Thymus (tissue), 11 donors: ENCODE results near the gene FHIT. TPM values are rescaled to one million over a fixed set of nuclear protein-coding genes. Genes with fewer than 3 reads are reported as not detected.

ENCODE experiments used
- DNase-seq, 9 donors: peaks; one replicate each; pipeline ENCODE4 v3.0.0-alpha.2; 2013; ENCODE audit warnings: low spot score in 9 of 9, low read depth in 6 of 9, missing footprints in 1 of 9
- H3K27ac ChIP-seq, 2 donors: one replicate each; pipeline ENCODE4 v1.5.1; 2013; ENCODE audit warnings: control low read depth in 1 of 2, low read depth in 1 of 2, low read length in 1 of 2, mild to moderate bottlenecking in 1 of 2, moderate library complexity in 1 of 2
- H3K27me3 ChIP-seq, 2 donors: one replicate each; pipeline ENCODE4 v1.5.1; 2013; ENCODE audit warnings: low read length in 1 of 2; ENCODE audit not compliant: control insufficient read depth in 2 of 2, insufficient read depth in 1 of 2
- H3K36me3 ChIP-seq, 2 donors: one replicate each; pipeline ENCODE4 v1.5.1; 2013; ENCODE audit warnings: low read length in 1 of 2, mild to moderate bottlenecking in 1 of 2, moderate library complexity in 1 of 2; ENCODE audit not compliant: control insufficient read depth in 2 of 2, insufficient read depth in 2 of 2
- H3K4me1 ChIP-seq, 2 donors: one replicate each; pipeline ENCODE4 v1.5.1; 2013; ENCODE audit warnings: low read length in 2 of 2; ENCODE audit not compliant: control insufficient read depth in 2 of 2, insufficient read depth in 2 of 2
- H3K4me3 ChIP-seq, 2 donors: one replicate each; pipeline ENCODE4 v1.5.1; 2013; ENCODE audit warnings: low read length in 2 of 2, control low read depth in 1 of 2, mild to moderate bottlenecking in 1 of 2
- H3K9me3 ChIP-seq, 2 donors: one replicate each; pipeline ENCODE4 v1.5.1; 2013; ENCODE audit warnings: low read length in 1 of 2, mild to moderate bottlenecking in 1 of 2; ENCODE audit not compliant: control insufficient read depth in 2 of 2, insufficient read depth in 1 of 2
- WGBS: extraction: QIAGEN DNeasy Blood & Tissue Kit; methylation state at CpG from one replicate; pipeline ENCODE4 v1.1.7; 2013; 5-methylcytosine and 5-hydroxymethylcytosine counted together
- polyA plus RNA-seq: library from polyadenylated mRNA; stranded (reverse); fragments of 200-250 nt; gene quantifications from one replicate; pipeline ENCODE4 v1.2.3, GENCODE V29; 2013
- total RNA-seq: library from RNA; stranded (reverse); fragments of 120-200 nt; gene quantifications from one replicate; pipeline ENCODE4 v1.2.4, GENCODE V29; 2013
- donor health status: healthy.

Gene FHIT
- total and polyA plus RNA-seq, 2 donors = 9.2 to 13.2 TPM

DNA sequence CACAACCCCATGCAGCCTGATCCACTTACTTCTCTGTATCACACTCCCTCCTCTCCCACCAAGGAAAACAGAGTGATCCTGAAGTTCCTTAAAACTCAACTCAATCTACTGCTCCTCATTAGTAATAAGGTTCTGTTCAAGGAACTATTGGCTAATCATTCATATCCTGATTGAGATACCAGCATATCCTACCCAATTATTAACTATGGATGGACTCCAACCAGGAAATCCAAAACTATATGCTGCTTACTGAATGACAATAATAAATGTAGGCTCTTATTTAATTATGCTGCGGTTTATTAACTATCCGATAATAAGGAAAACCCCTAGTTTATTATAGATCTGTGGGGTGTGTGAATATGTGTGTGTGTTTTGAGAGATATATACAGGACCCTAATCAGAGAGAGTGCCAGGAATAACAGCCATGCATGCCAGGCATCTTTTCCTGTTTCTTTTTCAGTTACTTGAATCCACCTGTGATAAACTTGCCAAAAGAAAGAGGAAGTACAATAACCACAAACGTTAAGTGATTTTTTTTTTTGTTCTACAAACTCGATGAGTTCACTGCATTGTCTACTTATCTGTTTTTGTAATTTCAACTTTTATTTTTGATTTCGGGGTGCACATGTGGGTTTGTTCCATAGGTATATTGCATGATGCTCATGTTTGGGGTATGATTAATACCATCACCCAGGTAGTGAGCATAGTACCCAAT lies 1169.7 kb downstream of the FHIT start:
- Histone ChIP-seq H3K27me3 (no peaks in the 10 kb centered on the region), H3K27ac (peak overlapping the region; percentile 82 to 93), H3K36me3 (no peaks in the 10 kb centered on the region), H3K4me1 (peaks cover 24 to 26% of the 10 kb centered on the region in 2 donors), H3K4me3 (peak overlapping the region in 1 of 2 donors; percentile 1), H3K9me3 (peaks cover 0 to 4% of the 10 kb centered on the region in 2 donors)
- WGBS = 6% methylated on average over 5 of the region's 5 CpGs
- peak in 3 of 9 donors; percentile 42 to 72 (median 45) for DNase-seq

DNA sequence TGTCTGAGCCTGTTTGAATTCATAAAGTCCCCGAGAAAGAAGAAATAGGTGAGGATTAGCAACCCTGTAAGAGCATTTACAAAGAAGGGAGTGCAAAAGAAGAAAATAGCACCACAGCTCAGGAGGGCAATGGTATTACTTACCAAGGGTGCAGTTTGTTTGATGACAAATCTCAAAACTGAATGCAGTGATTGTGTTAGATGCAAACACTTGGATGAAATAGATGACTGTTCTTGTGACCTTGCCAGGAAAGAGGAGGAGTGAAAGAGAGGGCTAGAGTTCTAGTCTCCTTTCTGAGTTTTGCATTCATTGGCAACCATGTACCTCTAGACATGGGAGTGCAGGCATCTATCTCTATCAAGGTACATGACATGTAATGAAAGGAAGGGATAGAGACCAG lies 1170.6 kb downstream of the FHIT start:
- 24% methylated on average over 1 of the region's 1 CpG for WGBS
- Histone ChIP-seq H3K9me3 (no peaks in the 10 kb centered on the region), H3K36me3 (no peaks in the 10 kb centered on the region), H3K27ac (peak overlapping the region; percentile 43 to 82), H3K27me3 (no peaks in the 10 kb centered on the region), H3K4me3 (peak overlapping the region; percentile 28 to 31), H3K4me1 (peaks cover 24 to 26% of the 10 kb centered on the region in 2 donors)
- peak in 1 of 9 donors; percentile 50 for DNase-seq

DNA sequence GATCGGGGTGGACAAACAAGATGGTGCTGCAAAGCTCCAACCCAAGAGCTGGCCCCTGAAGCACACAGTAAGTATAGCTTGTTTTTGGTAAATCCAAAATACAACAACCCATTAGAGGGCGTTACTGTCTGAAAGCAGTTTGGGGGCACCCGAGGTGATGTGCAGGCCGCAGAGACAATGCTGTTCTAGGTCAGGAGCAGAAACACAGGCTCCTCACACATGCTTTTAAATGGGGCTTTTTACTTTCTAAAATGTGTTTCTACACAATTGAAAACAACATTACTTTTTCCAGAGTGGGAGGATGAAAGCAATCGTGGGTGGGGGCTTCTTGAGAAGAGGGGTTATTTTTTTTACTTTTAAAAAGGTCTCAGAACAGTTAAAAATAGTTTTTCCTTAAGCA lies 1172.2 kb downstream of the FHIT start:
- Histone ChIP-seq H3K4me1 (peaks cover 32 to 36% of the 10 kb centered on the region in 2 donors), H3K27ac (peak overlapping the region; percentile 79 to 82), H3K36me3 (no peaks in the 10 kb centered on the region), H3K27me3 (no peaks in the 10 kb centered on the region), H3K4me3 (peak overlapping the region; percentile 13 to 17), H3K9me3 (no peaks in the 10 kb centered on the region)
- peak in 3 of 9 donors; percentile 48 to 73 (median 65) for DNase-seq
- WGBS = 20% methylated on average over 5 of the region's 5 CpGs

DNA sequence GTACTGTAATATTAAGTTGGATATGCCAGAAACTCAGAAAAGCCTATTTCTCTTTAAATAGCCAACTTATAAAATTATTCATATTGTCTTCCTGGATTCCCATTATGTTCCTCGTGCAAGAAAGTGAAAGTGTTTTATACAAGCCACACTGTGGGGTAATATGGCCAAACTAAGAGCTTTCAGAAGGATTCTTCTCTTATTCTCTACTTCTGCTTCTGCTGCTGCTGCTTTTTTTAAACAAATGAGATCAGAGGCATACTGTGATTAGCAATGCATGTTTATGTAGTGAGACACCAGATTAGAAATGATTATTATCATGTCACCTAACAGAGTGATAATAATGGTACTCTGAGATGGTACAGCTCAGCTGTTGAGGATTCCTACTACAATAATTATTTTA lies 1174.9 kb downstream of the FHIT start:
- WGBS = 3% methylated on average over 1 of the region's 1 CpG
- peak overlapping the region in 1 of 2 donors; percentile 9 for H3K4me3 ChIP-seq
- no peaks in the 10 kb centered on the region for H3K9me3 ChIP-seq
- peak overlapping the region in 1 of 2 donors; percentile 21 for H3K27ac ChIP-seq
- no peak for DNase-seq
- no peaks in the 10 kb centered on the region for H3K36me3 ChIP-seq
- H3K27me3 ChIP-seq = no peaks in the 10 kb centered on the region
- peaks cover 28 to 33% of the 10 kb centered on the region in 2 donors for H3K4me1 ChIP-seq

DNA sequence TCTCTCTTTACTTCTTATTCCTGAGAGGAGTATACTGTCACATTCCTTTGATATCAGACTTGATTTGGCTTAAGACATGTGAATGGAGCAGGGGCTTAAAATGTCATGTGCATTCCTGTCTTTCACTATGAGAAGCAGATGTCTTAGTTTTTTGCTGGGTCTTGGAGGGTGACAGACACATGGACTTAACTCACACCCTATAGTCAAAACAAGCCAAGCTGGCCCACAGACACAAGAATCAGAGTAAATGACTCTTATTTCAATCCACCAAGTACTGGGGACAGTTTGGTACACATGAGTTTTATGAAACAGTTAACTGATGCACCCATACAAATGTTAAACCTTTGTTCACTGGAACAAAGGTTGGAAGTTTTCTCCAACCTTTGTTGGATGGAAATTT lies 1177.3 kb downstream of the FHIT start:
- Histone ChIP-seq H3K9me3 (no peaks in the 10 kb centered on the region), H3K27ac (no peak overlapping the region), H3K36me3 (no peaks in the 10 kb centered on the region), H3K4me1 (peaks cover 15 to 21% of the 10 kb centered on the region in 2 donors), H3K27me3 (no peaks in the 10 kb centered on the region), H3K4me3 (no peak overlapping the region)
- DNase-seq = no peak

DNA sequence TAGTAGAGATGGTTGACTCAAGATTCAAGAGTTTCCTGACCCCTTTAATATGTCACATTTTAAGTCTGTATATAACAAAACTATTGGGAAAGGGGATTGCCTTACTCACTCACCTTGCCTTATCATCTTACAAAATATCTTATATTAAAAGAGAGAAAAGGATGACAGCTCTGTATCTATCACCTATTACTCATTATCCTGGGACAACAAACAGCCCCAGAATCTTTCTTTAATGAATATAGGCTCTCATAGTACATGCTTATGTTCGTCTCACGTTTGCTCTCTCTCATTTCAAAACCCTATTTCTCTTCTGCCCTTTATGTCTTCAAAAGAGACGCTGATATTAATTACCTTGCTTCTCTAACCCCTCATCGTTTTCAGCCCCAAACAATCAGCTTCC lies 1178.0 kb downstream of the FHIT start:
- Histone ChIP-seq H3K4me3 (no peak overlapping the region), H3K36me3 (no peaks in the 10 kb centered on the region), H3K4me1 (peaks cover 13 to 20% of the 10 kb centered on the region in 2 donors), H3K27me3 (no peaks in the 10 kb centered on the region), H3K9me3 (no peaks in the 10 kb centered on the region), H3K27ac (no peak overlapping the region)
- no peak for DNase-seq
- 65% methylated on average over 4 of the region's 4 CpGs for WGBS

DNA sequence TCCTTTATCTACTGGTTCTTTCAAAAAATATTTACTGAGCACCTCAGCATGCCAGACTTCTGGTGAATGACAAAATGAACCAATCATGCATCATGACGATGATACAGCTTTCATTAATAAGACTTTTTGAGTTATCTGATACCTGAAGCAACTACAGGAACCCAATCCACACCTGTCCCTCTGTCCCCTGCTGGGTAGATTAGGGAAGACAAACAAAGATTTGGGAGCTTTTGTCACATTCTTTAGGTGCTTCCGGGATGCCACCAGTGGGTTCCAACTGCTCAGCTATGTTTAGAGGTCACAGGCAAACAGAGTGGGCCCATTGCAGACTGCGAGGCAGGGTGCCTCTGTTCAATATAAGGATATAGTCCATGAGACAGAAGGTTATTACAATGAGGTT lies 1180.9 kb downstream of the FHIT start:
- Histone ChIP-seq H3K4me3 (no peak overlapping the region), H3K9me3 (no peaks in the 10 kb centered on the region), H3K27ac (no peak overlapping the region), H3K4me1 (peaks cover 12 to 24% of the 10 kb centered on the region in 2 donors), H3K36me3 (no peaks in the 10 kb centered on the region), H3K27me3 (no peaks in the 10 kb centered on the region)
- no peak for DNase-seq
- 98% methylated on average over 3 of the region's 3 CpGs for WGBS

DNA sequence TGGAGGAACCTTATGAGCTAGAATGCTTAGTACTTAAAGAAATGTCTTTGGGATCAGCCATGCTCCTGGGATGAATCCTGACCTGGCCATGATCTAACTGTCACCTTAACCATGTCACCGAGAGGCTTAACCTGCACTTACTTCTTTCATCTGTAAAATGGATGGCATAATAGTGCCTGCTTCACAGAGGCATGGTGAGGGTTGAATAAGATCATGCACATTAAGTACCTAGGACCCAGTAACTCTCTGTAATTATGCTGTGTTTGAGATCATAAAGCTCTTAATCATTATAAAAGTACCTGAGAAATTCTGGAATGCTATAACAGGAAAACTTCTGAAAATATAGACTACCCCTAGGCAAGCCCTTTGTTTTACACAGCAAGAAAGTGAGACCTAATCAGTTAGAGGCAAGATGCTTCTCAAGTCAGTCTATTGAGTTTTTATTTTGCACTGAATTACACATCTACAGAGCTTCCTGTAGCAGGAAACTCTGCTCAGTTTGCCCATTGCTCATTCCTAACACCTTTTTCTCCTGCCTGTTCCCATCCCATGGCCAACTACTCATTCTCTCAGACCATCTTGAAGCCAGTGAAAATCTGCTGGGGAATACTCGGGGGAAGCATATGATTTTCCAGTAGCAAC lies 1185.9 kb downstream of the FHIT start:
- Histone ChIP-seq H3K4me3 (no peak overlapping the region), H3K27me3 (no peaks in the 10 kb centered on the region), H3K36me3 (no peaks in the 10 kb centered on the region), H3K4me1 (peaks cover 18 to 32% of the 10 kb centered on the region in 2 donors), H3K27ac (peak overlapping the region; percentile 44 to 87), H3K9me3 (no peaks in the 10 kb centered on the region)
- WGBS = 29% methylated on average over 2 of the region's 2 CpGs
- peak in 1 of 9 donors; percentile 39 for DNase-seq
